Keratinocyte (primary cell): ENCODE measurements around the gene RND3.

Experiments
- CTCF ChIP-seq, 3 experiments: IDR thresholded peaks in 1 of 3; conservative IDR thresholded peaks in 1 of 3; optimal IDR thresholded peaks in 1 of 3; 2 replicates in 2 of 3; 3 replicates in 1 of 3; pipeline versions ENCODE3 to v1.5.1; 2011; ENCODE audit warnings: low read length in 3 of 3, mild to moderate bottlenecking in 3 of 3, moderate library complexity in 2 of 3, control low read depth in 1 of 3, inconsistent platforms in 1 of 3; ENCODE audit not compliant: insufficient read depth in 2 of 3; ENCODE audit errors: extremely low read depth in 1 of 3
- EZH2 ChIP-seq: IDR thresholded peaks from one replicate; pipeline ENCODE4 v1.6.1; 2012; ENCODE audit warnings: inconsistent platforms, mild to moderate bottlenecking, low read length, moderate library complexity

DNA sequence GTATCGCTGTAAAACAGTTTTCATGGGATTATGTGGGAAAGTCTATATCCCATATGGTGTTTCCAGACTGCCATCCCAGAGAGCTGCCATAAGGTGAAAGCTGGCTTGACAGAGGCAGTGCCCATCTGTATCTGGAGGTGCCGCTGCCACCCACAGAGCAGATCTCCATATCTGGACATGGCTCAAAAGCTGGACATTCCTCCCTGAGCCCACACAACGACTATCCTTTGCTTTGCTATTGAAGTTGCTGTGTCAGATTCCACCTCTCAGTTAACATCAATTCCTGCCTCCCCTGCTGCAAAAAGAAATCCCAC lies 55.2 kb downstream of the RND3 start:
- TF ChIP-seq CTCF (optimal IDR thresholded peaks at IDR 0.05 in 1 of 3, IDR thresholded peaks at IDR 0.05 in 1 of 3, conservative IDR thresholded peaks at IDR 0.05 in 1 of 3; ENCODE audit: extremely low read depth in 1 of 3, insufficient read depth in 2 of 3, low read length in 3 of 3) = no peak
- TF ChIP-seq EZH2 = no peak
